Activated T-cell treated with anti-CD3 and anti-CD28 coated beads, Interleukin-2, amount 50 U/mL, for 4 hours (primary cell): ENCODE data around the gene STX1A. TPM values are rescaled to one million over a fixed set of nuclear protein-coding genes. Genes with fewer than 3 reads are reported as not detected.
A peak's percentile ranks its signal among the peaks of the same experiment; 100 is the strongest.
"Not testable (repeated sequence)": the region's sequence is repeated elsewhere in the genome, so short reads cannot be mapped to it uniquely, and the experiment has no call there.

Experiments
- ATAC-seq, 2 donors: fragments of 200-7000 bp; cut with Tn5 transposase; one replicate each; pipeline ENCODE4 v1.10.0; 2021
- DNase-seq: peaks from one replicate; pipeline ENCODE4 v3.0.0-alpha.2; 2020
- H3K27me3 Mint-ChIP-seq: one replicate; pipeline ENCODE4 v1.8.0; 2021; ENCODE audit warnings: low read depth, mixed read lengths
- H3K36me3 Mint-ChIP-seq: one replicate; pipeline ENCODE4 v1.8.0; 2022; ENCODE audit warnings: mixed read lengths; ENCODE audit not compliant: insufficient read depth
- H3K4me1 Mint-ChIP-seq: one replicate; pipeline ENCODE4 v1.8.0; 2021; ENCODE audit warnings: low read depth, mixed read lengths
- H3K4me3 Mint-ChIP-seq: one replicate; pipeline ENCODE4 v1.8.0; 2021; ENCODE audit warnings: mild to moderate bottlenecking, moderate library complexity, mixed read lengths
- H3K9me3 Mint-ChIP-seq: one replicate; pipeline ENCODE4 v1.8.0; 2021; ENCODE audit warnings: mixed read lengths
- total RNA-seq, 3 donors: library from RNA; stranded (reverse); gene quantifications; one replicate each; pipeline ENCODE4 v1.2.1, GENCODE V29; 2021

The STX1A gene
- total RNA-seq, 3 donors from 2014 or later, result 23.0 to 25.0 (median 24.7) TPM

DNA sequence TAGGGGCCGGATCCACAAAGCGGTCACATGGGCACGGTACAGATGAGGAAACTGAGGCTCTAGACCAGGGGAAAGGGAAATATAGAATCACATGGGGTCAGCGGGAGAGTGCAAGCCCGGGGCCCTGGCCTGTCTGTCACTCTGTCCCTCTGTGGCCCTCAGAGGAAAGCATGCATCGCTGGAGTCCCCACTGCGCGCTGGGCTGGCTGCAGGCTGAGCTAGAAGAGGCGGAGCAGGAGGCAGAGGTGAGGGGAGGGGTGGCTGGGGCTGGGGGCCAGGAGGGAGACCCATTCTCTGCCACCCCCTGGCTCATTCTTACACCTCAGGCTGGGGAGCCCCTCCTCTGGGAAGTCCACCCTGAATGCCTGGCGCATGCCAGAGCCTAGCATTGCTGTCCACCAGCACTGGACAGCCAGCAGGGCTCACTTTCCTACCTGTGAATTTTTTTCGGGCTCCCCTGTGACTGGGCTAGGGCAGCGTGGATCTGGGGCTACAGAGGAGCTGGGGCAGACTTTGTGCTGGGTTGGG is 49.5 kb downstream of the STX1A start:
- no peak overlapping the region for H3K4me3 Mint-ChIP-seq
- no peaks in the 10 kb centered on the region for H3K36me3 Mint-ChIP-seq
- H3K4me1 Mint-ChIP-seq, result peaks cover 4% of the 10 kb centered on the region
- ATAC-seq (no peak), DNase-seq (no peak)
- no peaks in the 10 kb centered on the region for H3K9me3 Mint-ChIP-seq
- H3K27me3 Mint-ChIP-seq, result peaks cover 15% of the 10 kb centered on the region

DNA sequence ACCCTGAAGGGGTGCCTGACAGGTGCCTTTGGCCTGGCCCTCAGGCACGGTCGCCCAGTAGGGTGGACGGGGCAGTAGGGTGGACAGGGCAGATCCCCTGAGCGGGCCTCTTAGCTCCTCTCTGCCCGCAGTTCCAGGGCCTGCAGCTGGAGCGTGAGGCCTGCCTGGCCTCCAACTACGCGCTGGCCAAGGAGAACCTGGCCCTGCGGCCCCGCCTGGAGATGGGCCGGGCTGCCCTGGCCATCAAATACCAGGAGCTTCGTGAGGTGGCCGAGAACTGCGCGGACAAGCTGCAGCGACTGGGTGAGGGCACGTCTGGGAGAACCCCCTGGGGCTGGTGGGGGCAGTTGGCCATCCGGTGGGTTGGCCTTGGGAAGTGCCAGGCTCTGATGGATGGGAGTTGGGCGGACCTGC is 50.2 kb downstream of the STX1A start:
- DNase-seq (no peak), ATAC-seq (no peak)
- Mint-ChIP-seq H3K4me3 (no peak overlapping the region), H3K9me3 (no peaks in the 10 kb centered on the region), H3K36me3 (no peaks in the 10 kb centered on the region), H3K27me3 (peaks cover 21% of the 10 kb centered on the region), H3K4me1 (peaks cover 4% of the 10 kb centered on the region)

DNA sequence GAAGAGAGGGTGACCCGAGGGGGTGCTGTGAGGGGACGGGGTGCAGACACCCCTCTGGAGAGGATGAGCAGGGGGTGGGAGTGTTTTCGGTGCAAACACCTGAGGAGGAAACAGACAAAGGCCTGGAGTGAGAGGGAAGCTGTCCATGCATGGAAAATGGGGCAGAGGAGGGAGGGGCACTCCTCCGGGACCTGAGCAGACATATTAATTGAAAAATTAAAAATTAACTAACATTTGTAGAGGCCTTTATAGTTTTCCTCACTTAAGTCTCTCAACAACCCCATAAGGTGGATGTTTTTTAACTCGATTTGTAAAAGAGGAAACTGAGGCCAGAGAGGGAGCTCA is 50.6 kb downstream of the STX1A start:
- Mint-ChIP-seq H3K27me3 (peaks cover 26% of the 10 kb centered on the region), H3K4me1 (peaks cover 4% of the 10 kb centered on the region), H3K9me3 (no peaks in the 10 kb centered on the region), H3K36me3 (no peaks in the 10 kb centered on the region), H3K4me3 (peak overlapping the region; percentile 64)
- DNase-seq, result no peak
- no peak for ATAC-seq

DNA sequence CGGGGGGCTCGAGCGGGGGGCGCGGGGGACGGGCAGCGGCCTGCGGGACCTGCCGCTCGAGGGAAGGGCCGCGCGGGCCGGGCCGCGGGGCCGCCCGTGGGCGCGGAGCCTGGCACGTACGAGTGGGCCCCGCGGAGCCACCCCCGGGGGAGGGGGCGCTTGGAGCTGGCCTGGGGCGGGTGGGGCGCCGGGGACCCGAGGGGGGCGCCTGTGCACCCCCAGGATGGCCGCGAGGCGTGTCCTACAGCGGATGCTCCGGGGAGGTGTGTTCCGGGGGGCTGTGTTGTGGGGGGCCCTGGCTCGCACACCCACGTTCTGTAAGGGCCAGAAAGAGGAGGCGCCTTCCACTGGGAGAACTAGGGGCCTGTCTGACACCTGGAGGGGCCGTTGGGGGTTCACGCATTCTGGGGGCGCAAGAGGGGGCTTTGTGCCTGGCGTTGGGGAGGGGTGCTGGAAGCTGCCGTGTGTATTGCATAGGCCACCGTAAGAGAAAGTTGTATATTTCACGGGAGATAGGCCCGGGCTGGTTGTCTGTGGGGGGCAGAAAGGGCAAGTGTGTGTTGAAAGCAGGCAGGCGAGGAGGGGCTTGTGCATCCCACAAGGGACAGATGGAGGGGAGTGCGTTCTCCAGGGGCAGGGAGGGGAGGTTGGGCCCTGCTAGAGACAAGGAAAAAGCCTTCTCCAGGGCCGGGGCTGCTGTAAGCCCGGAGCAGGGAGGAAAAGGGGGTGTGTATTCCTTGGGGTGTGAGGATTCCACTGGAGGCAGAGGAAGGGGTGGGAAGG is 51.2 kb downstream of the STX1A start:
- peaks cover 31% of the 10 kb centered on the region for H3K27me3 Mint-ChIP-seq
- ATAC-seq, result peak; percentile 1 to 4
- DNase-seq, result no peak
- peak overlapping the region; percentile 64 for H3K4me3 Mint-ChIP-seq
- H3K4me1 Mint-ChIP-seq, result peaks cover 4% of the 10 kb centered on the region
- H3K9me3 Mint-ChIP-seq, result no peaks in the 10 kb centered on the region
- H3K36me3 Mint-ChIP-seq, result no peaks in the 10 kb centered on the region

GRCh38 chr7:73667344-73668102 is 51.9 kb downstream of the STX1A start, which contains the start of gene VPS37D:
TSS of gene VPS37D (plus strand) at chr7:73667831. CDS start at chr7:73667959, 128 bp downstream.
- H3K4me3 Mint-ChIP-seq, result peak within 1 kb of the TSS; percentile 65
- ATAC-seq (peak; percentile 93 to 96), DNase-seq (peak; percentile 94)
- H3K9me3 Mint-ChIP-seq, result no peaks in the 10 kb centered on the region
- peaks cover 4% of the 10 kb centered on the region for H3K4me1 Mint-ChIP-seq
- H3K27me3 Mint-ChIP-seq, result peaks cover 39% of the 10 kb centered on the region
- H3K36me3 Mint-ChIP-seq, result no peaks in the 10 kb centered on the region

DNA sequence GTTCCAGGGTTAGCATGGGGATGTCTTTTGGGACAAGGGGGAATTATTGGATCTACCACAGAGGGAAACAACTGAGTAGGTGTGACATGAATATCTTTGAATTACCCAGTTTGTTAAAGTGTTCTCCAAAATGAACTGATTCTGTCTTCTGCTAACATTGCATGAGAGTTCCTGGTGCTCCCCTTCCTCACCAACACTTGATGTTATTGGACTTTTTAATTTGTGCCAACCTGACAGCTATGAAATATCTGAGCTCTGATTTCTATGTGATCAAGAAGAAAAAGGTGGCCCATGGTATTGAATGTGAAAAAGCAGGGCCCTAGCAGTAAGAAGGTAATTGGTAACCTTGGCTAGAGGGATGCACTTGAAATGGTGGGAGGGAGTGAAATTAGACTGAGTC is 56.4 kb downstream of the STX1A start:
- Mint-ChIP-seq H3K9me3 (no peaks in the 10 kb centered on the region), H3K4me1 (no peaks in the 10 kb centered on the region), H3K27me3 (peaks cover 46% of the 10 kb centered on the region), H3K36me3 (no peaks in the 10 kb centered on the region), H3K4me3 (no peak overlapping the region)
- no peak for DNase-seq
- no peak for ATAC-seq

DNA sequence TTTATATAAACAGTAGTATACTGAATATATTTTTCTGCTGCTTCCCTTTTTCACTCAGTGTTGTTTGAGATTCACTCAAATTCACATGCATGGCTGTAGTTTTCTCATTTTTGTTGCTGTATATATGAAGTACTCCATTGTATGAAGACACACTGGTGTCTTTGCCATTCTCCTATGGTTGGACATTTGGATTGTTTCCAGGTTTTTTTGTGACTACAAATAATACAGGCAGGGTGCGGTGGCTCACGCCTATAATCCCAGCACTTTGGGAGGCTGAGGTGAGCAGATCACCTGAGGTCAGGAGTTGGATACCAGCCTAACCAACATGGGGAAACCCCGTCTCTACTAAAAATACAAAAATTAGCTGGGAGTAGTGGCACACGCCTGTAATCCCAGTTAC is 58.9 kb downstream of the STX1A start:
- not testable (repeated sequence) for H3K36me3 Mint-ChIP-seq, H3K4me3 Mint-ChIP-seq, H3K4me1 Mint-ChIP-seq, ATAC-seq, DNase-seq, H3K9me3 Mint-ChIP-seq
- H3K27me3 Mint-ChIP-seq, result peaks cover 45% of the 10 kb centered on the region

DNA sequence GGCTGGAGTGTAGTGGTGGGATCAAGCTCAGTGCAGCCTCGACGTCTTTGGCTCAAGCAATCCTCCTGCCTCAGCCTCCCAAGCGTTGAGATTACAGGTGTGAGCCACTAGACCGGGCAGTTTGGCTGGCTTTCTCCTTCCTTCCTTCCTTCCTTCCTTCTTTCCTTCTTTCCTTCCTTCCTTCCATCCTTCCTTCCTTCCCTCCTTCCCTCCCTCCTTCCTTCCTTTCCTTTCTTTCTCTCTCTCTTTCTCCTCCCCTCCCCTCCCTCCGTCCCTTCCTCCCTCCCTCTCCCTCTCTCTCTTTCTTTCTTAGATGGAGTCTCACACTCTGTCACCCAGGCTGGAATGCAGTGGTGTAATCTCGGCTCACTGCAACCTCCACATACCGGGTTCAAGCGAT is 59.5 kb downstream of the STX1A start:
- H3K4me1 Mint-ChIP-seq, result no peaks in the 10 kb centered on the region
- H3K27me3 Mint-ChIP-seq, result peaks cover 44% of the 10 kb centered on the region
- H3K4me3 Mint-ChIP-seq, result no peak overlapping the region
- H3K36me3 Mint-ChIP-seq, result no peaks in the 10 kb centered on the region
- DNase-seq (no peak), ATAC-seq (no peak)
- H3K9me3 Mint-ChIP-seq, result no peaks in the 10 kb centered on the region

DNA sequence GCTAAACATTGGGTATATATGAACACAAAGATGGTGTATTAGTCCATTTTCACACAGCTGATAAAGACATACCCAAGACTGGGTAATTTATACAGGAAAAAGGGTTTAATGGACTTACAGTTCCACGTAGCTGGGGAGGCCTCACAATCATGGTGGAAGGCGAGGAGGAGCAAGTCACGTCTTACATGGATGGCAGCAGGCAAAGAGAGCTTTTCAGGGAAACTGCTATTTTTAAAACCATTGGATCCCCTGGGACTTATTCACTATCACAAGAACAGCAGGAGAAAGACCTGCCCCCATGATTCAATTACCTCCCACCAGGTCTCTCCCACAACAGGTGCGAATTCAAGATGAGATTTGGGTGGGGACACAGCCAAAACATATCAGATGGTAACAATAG is 64.2 kb downstream of the STX1A start:
- DNase-seq, ATAC-seq, H3K36me3 Mint-ChIP-seq, H3K4me1 Mint-ChIP-seq, H3K9me3 Mint-ChIP-seq, H3K4me3 Mint-ChIP-seq: not testable (repeated sequence)
- peaks cover 32% of the 10 kb centered on the region for H3K27me3 Mint-ChIP-seq

- Mint-ChIP-seq H3K36me3 (no peaks in the 10 kb centered on the region), H3K9me3 (no peaks in the 10 kb centered on the region), H3K27me3 (peaks cover 48% of the 10 kb centered on the region), H3K4me1 (peaks cover 8% of the 10 kb centered on the region), H3K4me3 (no peak overlapping the region)
- no peak for ATAC-seq
- no peak for DNase-seq
Observed at GRCh38 chr7:73652541-73652949, 66.9 kb downstream of the STX1A start.

DNA sequence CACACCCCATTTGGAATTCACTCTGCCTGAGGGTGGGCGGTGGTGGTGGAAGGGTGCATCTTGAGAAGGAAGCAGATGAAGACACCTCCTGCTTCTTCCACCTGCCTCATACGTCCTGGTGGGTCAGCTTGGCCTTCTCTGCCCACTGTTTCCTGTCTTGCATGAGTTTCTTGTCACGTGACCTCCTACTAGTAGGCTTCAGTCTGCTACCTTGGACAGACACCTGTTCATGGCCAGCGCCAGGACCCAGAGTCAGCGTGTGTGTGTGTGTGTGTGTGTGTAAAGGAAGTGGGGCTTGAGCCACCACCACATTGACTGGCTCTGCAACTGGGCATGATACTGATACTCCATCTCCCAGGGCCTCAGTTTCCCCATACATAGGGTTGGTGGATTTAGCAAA is 68.9 kb downstream of the STX1A start:
- no peak for ATAC-seq
- H3K27me3 Mint-ChIP-seq, result peaks cover 65% of the 10 kb centered on the region
- peaks cover 8% of the 10 kb centered on the region for H3K4me1 Mint-ChIP-seq
- H3K4me3 Mint-ChIP-seq, result no peak overlapping the region
- H3K36me3 Mint-ChIP-seq, result no peaks in the 10 kb centered on the region
- no peaks in the 10 kb centered on the region for H3K9me3 Mint-ChIP-seq
- no peak for DNase-seq

DNA sequence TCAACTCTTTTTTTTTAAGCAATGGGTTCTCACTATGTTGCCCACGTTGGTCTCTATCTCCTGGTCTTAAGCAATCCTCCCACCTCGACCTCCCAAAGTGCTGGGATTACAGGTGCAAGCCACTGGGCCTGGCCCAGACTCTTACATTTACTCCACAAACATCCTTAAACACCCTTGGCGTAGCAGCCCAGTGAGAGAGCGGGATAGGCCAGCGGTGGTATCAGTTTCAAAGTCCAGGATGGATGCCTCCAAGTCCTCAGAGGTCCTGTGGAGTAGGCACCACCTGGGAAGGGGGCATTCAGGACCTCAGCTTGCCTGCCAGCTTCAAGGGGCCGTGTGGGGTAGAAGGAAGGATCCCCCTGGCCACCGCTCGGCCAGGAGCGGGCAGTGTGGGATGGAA is 69.9 kb downstream of the STX1A start:
- no peak for ATAC-seq
- H3K4me3 Mint-ChIP-seq, result no peak overlapping the region
- H3K27me3 Mint-ChIP-seq, result peaks cover 66% of the 10 kb centered on the region
- DNase-seq, result no peak
- peaks cover 8% of the 10 kb centered on the region for H3K4me1 Mint-ChIP-seq
- H3K9me3 Mint-ChIP-seq, result no peaks in the 10 kb centered on the region
- no peaks in the 10 kb centered on the region for H3K36me3 Mint-ChIP-seq
